HG02798 (cell line): ENCODE results near the gene SLC4A5.

Experiments
- ATAC-seq: cut with Tn5 transposase; IDR thresholded peaks from one replicate; pipeline ENCODE4 v1.9.1; 2021; ENCODE audit warnings: mild to moderate bottlenecking; ENCODE audit not compliant: unreplicated experiment, poor library complexity

The SLC4A5 gene

DNA sequence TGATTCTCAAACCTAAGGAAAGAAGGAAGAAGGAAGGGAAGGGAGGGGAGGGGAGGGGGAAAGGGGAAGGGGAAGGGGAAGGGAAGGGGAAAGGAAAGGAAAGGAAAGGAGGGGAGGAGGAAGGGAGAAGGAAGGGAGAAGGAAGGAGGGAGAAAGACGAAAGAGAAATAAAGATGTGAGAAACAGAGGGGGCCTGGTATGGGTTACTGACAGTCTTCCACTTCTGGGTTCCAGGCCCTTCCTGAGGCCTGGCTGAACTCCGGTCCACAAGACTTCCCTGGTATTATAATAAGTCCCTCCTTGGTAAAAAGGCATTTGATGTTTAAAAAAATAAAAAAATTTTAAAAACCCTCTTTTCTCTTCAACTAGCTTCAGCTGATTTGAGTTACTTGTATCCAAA, 17.4 kb downstream of the SLC4A5 start:
- no peak for ATAC-seq

DNA sequence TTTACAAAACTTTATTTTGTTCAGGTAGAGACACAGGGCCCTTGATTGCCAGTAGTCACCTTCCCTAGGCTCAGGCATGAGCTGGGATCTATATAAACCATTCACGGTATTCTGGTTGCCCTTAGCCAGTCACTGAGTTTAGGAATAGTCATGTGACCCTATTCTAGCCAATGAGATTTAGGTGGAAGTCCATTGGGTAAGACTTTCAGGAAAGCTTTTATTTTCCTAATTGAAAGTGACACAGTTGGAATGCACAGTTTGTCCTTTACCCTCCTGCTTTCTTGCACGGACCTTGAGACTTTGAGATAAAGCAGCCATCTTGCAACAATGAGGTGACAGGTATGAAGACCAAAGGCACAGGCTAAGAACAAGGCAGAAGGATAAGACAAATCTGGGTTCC, 21.5 kb downstream of the SLC4A5 start:
- ATAC-seq: no peak

DNA sequence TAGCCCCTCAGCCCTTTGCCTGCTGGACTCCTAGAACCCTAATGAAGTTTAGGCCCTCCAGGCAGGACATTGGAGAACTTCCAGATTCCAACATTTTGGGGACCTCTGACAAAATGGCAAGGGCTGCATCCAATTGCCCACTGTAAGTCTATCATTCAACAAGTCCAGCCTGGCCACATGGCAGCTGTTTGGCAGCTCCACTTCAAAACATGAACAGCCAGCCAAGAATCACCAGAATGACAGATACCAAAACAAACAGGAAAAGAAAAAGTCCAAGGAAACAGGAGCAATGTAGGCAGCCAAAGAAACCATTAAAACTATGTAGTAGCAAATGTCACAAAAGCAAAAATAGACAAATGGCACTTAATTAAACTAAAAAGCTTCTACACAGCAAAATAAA, 25.5 kb downstream of the SLC4A5 start:
- ATAC-seq: no peak

DNA sequence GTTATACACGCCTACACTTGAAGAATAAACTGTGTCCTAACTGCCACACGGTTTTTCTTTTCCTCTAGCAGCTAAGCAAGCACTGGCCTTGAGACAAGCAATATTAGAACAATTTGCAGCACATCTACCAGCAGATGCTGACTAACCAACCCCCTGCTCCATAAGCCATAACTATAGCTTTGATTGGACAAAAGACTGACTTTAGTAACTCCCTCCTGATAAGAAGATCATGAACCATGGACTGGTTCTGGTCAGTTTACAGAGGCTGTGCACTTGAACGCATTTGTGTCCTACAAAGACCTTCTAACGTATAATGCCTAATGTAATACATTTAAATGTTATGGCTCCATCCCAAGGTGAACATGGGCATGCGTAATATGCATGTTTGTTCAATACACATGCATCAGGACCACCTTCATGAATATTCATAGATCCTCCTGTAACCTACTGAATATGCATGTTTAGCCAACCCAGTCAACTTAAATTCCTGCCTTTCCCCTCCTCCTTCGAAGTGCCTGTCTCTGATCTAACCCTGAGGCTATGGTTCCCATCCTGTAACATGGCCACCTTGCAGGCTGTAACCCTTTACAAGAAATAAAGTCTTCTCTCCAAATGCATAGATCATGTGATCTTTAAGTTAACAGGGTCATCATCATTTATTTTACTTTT, 26.5 kb downstream of the SLC4A5 start:
- ATAC-seq: no peak

GRCh38 chr2:74314107-74314506, 29.1 kb downstream of the SLC4A5 start:
- ATAC-seq: no peak

GRCh38 chr2:74313497-74313896, 29.7 kb downstream of the SLC4A5 start:
- no peak for ATAC-seq

GRCh38 chr2:74312913-74313312, 30.3 kb downstream of the SLC4A5 start:
- ATAC-seq: no peak

GRCh38 chr2:74307720-74308119, 35.5 kb downstream of the SLC4A5 start:
- ATAC-seq: no peak

DNA sequence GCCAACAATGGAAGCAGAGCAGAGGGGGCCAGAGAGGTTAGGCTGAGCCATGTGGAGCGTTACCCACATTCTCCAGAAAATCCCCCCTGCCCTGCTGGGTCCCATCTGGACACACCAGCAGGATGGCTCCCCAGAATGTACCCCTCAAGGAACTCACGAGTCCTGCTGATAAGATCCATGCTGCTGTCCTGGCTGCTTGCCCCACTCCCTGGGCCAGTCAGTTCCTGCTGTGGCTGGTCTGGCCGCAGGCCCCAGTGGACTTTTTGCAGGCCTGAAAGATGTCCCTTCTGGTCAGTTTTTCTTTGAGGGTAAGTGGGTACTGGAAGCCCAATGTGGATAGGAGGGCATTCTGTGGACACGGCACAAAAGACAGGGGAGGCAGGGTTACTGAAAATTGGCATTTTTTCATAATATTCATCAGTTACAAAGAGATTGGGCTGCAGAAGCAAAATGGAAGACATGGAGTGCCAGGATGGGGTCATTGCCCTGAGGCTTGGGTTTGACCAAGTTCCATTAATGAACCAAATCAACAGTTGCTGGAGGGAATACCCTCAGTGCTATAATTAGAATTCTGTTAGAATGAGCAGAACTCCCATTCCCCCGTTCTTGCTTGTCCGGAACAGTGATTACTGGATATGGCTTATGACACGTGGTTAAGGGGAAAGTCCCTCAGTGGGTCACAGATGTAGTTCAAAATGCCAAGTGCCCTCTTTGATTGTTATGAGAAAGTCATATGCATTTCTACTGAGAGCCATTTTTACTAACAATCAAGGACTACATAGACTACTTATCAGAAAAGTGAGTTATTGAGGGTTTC, 38.7 kb downstream of the SLC4A5 start:
- no peak for ATAC-seq

- no peak for ATAC-seq
Measured at GRCh38 chr2:74302865-74303264, 40.4 kb downstream of the SLC4A5 start.

DNA sequence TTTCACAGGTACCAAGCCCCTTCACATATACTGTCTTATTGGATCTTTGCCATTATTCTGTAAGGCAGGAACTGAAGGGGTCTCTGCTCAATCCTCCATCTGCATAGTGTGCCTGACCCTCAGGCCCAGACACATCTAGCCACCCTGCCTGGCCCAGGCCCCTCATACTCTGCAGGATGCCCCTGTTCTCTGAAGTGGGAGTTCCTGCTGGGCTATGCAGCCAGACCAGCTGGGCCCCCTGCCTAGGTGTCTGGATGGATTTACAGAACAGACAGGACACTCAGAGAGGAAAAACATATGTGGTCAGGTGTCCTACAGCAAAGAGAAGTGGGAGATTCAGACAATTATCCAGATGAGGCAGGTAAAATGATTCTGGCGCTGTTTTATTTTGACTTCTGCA, 42.0 kb downstream of the SLC4A5 start:
- ATAC-seq: no peak

- no peak for ATAC-seq
Measured at GRCh38 chr2:74300506-74300905, 42.7 kb downstream of the SLC4A5 start.

- ATAC-seq: no peak
Measured at GRCh38 chr2:74297950-74298349, 45.3 kb downstream of the SLC4A5 start.

DNA sequence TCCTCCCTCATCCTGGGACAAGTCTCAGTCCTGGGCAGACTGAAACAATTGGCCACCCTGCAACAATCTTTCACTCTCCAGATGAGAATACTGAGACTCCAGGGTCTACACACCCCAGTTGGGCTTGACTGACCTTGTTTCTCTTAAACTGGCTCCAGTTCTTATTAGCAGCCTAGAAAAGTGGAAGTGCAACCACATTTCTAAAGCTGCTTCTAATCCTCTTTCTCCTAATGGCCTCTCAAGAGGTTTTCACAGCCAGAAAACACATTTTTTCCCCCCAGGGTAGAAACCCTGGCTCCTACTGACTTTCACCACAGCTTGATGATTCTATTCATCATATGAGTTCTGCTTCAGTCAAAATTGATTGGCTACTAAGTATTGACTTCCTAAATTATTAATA, 45.8 kb downstream of the SLC4A5 start:
- ATAC-seq: no peak

DNA sequence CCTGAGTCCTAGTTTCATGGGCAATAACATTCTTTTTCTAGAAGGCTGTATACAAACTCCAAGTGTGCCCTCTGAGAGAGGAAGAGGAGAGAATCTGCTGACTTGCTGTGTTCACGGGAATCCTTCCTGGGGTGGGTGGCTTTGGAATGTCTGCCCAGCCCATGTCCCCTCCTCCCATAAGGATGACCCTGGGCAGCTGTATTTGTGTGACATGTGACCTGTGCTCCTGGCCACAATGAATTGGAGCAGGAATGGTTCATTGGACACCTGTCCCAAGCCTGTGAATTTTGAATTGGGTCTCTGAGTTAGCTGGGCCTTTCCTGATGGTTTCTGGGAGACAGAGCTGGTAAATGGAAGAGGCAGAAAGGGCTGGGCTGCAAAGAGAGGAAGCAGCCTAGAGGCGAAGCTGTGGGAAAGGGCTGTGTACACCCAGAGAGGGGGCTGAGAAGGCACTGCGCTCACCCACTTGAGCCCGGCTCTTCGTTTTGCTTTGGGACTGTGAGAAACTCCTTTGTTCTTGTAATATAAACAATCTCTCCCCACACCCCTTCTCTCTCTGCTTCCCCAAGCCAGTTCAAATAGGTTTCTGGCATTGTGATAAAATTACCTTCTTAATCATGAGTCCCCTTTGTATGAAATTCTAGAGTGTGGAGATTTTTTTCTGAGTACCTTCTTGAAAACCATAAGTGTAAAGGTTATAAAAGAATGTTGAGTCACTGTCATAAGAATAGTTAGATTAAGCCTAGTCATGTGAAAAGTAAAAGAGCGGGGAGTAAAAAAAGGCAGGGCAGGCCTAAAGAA, 49.8 kb downstream of the SLC4A5 start:
- no peak for ATAC-seq

DNA sequence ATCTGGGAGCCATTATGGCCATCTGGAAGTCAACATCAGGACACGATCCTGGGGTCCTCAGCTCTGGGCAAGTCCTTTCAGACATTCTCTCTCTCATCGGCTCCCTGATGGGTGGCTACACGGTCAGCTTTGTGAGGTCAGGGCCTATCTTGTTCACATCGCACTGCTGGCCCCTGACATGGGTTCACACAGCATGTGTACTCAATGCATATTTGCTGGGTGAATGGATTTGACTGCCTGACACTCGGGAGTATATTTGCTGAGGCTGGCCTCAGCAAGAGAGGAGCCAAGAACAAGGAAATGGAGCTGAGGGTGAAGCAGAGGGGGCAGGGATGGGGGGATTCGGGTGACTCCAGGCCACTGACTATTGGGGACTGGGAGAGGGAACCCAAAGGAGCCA, 50.5 kb downstream of the SLC4A5 start:
- ATAC-seq: no peak

GRCh38 chr2:74291886-74292621, 51.2 kb downstream of the SLC4A5 start:
- ATAC-seq: no peak

DNA sequence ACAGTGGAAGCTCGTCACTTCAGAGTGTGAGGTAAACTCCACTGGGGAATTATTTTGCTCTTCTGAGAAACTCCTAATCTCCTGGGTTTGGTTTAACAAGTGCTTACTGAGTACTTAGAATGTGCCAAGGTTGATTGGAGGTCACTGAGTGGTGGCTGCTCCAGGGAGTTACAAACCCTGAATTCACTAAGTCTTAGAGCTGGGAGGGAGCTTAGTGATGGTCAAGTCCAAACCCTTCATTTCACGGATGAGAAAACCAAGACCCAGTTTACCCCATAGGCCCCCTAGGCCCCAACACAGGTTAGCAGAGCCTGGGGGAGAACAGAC, 52.0 kb downstream of the SLC4A5 start:
- no peak for ATAC-seq

- ATAC-seq: peak; percentile 71
Measured at GRCh38 chr2:74290466-74291217, 52.6 kb downstream of the SLC4A5 start.

- peak; percentile 3 for ATAC-seq
Measured at GRCh38 chr2:74290066-74290465, 53.1 kb downstream of the SLC4A5 start.
